K562 (cell line): ENCODE measurements around the gene TSC22D3. TPM values are rescaled to one million over a fixed set of nuclear protein-coding genes. Genes with fewer than 3 reads are reported as not detected.

ENCODE experiments used
- ATF2 ChIP-seq: sonication (generic); formaldehyde crosslinking; IDR thresholded peaks from 2 replicates; pipeline ENCODE4 v1.8.1; 2022; ENCODE audit warnings: missing genetic modification reagents
- BHLHE40 ChIP-seq: IDR thresholded peaks from 2 replicates; pipeline ENCODE4 v1.6.1; 2011; ENCODE audit warnings: low read length, improper control_type of control experiment
- CBX2 ChIP-seq: fragments of 200-600 bp; sonication (generic); IDR thresholded peaks from one replicate; pipeline ENCODE4 v1.6.1; 2012; ENCODE audit warnings: mild to moderate bottlenecking, low read length, inconsistent platforms; ENCODE audit not compliant: insufficient read depth, poor library complexity, severe bottlenecking
- CGGBP1 ChIP-seq: fragments of 250-450 bp; sonication (Bioruptor Pico); IDR thresholded peaks from 2 replicates; pipeline ENCODE4 v1.9.0; 2021; ENCODE audit warnings: mild to moderate bottlenecking
- CTBP1 ChIP-seq: fragments of 450-650 bp; IDR thresholded peaks from 2 replicates; pipeline ENCODE4 v1.6.1; 2016; ENCODE audit warnings: borderline replicate concordance
- GABPB1 ChIP-seq: sonication (generic); formaldehyde crosslinking; IDR thresholded peaks from 2 replicates; pipeline ENCODE4 v1.8.0; 2022; ENCODE audit warnings: mild to moderate bottlenecking, missing genetic modification reagents
- IFI16 ChIP-seq: fragments of 250-450 bp; sonication (Bioruptor Pico); IDR thresholded peaks from 2 replicates; pipeline ENCODE4 v2.1.2; 2022; ENCODE audit warnings: mild to moderate bottlenecking, inconsistent platforms
- IRF2 ChIP-seq: sonication (generic); formaldehyde crosslinking; IDR thresholded peaks from 2 replicates; pipeline ENCODE4 v1.8.1; 2022; ENCODE audit warnings: mild to moderate bottlenecking, missing genetic modification reagents
- MCM3 ChIP-seq: fragments of 450-650 bp; IDR thresholded peaks from 2 replicates; pipeline ENCODE4 v1.6.1; 2016
- NBN ChIP-seq: fragments of 450-650 bp; IDR thresholded peaks from 2 replicates; pipeline ENCODE4 v1.6.1; 2016; ENCODE audit warnings: low read depth, mild to moderate bottlenecking
- NFYB ChIP-seq: IDR thresholded peaks from 2 replicates; pipeline ENCODE4 v1.6.1; 2011; ENCODE audit warnings: mild to moderate bottlenecking, moderate library complexity; ENCODE audit not compliant: insufficient read length; ENCODE audit errors: extremely low read depth
- NR2C1 ChIP-seq, 2 experiments: fragments of 450-650 bp; IDR thresholded peaks; 2 replicates each; pipeline ENCODE4 v1.6.1; 2017; ENCODE audit warnings: mild to moderate bottlenecking in 2 of 2, antibody characterized with exemption in 1 of 2, inconsistent platforms in 1 of 2, missing compliant biosample characterization in 1 of 2, missing genetic modification characterization in 1 of 2
- PHB2 ChIP-seq: fragments of 450-650 bp; IDR thresholded peaks from 2 replicates; pipeline ENCODE4 v1.6.1; 2017; ENCODE audit warnings: low read depth
- POLR2G ChIP-seq: fragments of 200-400 bp; formaldehyde crosslinking; IDR thresholded peaks from 2 replicates; pipeline ENCODE4 v1.6.1; 2017; ENCODE audit warnings: low read depth, mild to moderate bottlenecking, antibody characterized with exemption, low read length, moderate library complexity
- PYGO2 ChIP-seq: fragments of 450-650 bp; IDR thresholded peaks from 2 replicates; pipeline ENCODE4 v1.6.1; 2016; ENCODE audit warnings: mild to moderate bottlenecking, missing genetic modification characterization, moderate library complexity, missing compliant biosample characterization
- RBBP5 ChIP-seq: fragments of 200-600 bp; sonication (generic); IDR thresholded peaks from 2 replicates; pipeline ENCODE4 v1.6.1; 2012; ENCODE audit warnings: borderline replicate concordance, mild to moderate bottlenecking, low read length, control low read depth, inconsistent platforms; ENCODE audit not compliant: insufficient read depth, poor library complexity, severe bottlenecking
- SMARCE1 ChIP-seq: fragments of 450-650 bp; IDR thresholded peaks from 2 replicates; pipeline ENCODE4 v1.7.1; 2016; ENCODE audit warnings: mild to moderate bottlenecking
- ZNF124 ChIP-seq: sonication (generic); formaldehyde crosslinking; IDR thresholded peaks from 2 replicates; pipeline ENCODE4 v1.8.1; 2022; ENCODE audit warnings: missing genetic modification reagents
- ZNF239 ChIP-seq: fragments of 250-450 bp; sonication (Bioruptor Pico); IDR thresholded peaks from 2 replicates; pipeline ENCODE4 v1.4.0; 2020; ENCODE audit warnings: mild to moderate bottlenecking
- ZNF512 ChIP-seq: IDR thresholded peaks from 2 replicates; pipeline ENCODE4 v1.6.1; 2016; ENCODE audit warnings: missing genetic modification characterization, missing compliant biosample characterization
- ZNF644 ChIP-seq: fragments of 200-800 bp; sonication (Bioruptor generic); IDR thresholded peaks from 2 replicates; pipeline ENCODE4 v1.6.1; 2016; ENCODE audit warnings: low read depth, missing genetic modification characterization, missing compliant biosample characterization
- polyA plus RNA-seq, 8 experiments: library from polyadenylated mRNA; depleted of rRNA in 4 of 8; stranded (reverse) in 5 of 8; unstranded in 3 of 8; fragments of >200 nt; fragmentation: Nextera tagmentation in 2 of 8; fragmentation: Illumina TruSeq in 1 of 8; extraction: Ambion mirVana in 2 of 8; extraction: Trizol in 1 of 8; gene quantifications; 2 replicates each; pipeline versions ENCODE4 v1.2.1 to v1.2.3, GENCODE V29; 2011 to 2014; ENCODE audit warnings: inconsistent platforms in 1 of 8, missing spikeins in 1 of 8
- total RNA-seq, 7 experiments: library from RNA; depleted of rRNA in 6 of 7; stranded (reverse); fragments of >200 nt in 6 of 7; fragmentation: Illumina TruSeq in 2 of 7; extraction: Trizol in 2 of 7; gene quantifications; 2 replicates each; pipeline versions ENCODE4 v1.2.1 to v1.2.3, GENCODE V29; 2011 to 2021; ENCODE audit warnings: low replicate concordance in 1 of 7
- TF ChIP-seq, protein P1 (sequence below), 2 experiments: fragments of 450-650 bp in 1 of 2; IDR thresholded peaks; 2 replicates each; pipeline ENCODE4 v1.6.1; 2011 to 2017; ENCODE audit warnings: low read depth in 2 of 2, antibody characterized with exemption in 1 of 2, borderline replicate concordance in 1 of 2, low read length in 1 of 2, mild to moderate bottlenecking in 1 of 2, mixed read lengths in 1 of 2; ENCODE audit not compliant: control insufficient read depth in 1 of 2

The TSC22D3 gene
- total and polyA plus RNA-seq, 9 of the 15 experiments (the other 6 are each of a cell fraction or from before 2014, with no cell fraction given): 0.48 to 3.0 (median 0.87) TPM

DNA sequence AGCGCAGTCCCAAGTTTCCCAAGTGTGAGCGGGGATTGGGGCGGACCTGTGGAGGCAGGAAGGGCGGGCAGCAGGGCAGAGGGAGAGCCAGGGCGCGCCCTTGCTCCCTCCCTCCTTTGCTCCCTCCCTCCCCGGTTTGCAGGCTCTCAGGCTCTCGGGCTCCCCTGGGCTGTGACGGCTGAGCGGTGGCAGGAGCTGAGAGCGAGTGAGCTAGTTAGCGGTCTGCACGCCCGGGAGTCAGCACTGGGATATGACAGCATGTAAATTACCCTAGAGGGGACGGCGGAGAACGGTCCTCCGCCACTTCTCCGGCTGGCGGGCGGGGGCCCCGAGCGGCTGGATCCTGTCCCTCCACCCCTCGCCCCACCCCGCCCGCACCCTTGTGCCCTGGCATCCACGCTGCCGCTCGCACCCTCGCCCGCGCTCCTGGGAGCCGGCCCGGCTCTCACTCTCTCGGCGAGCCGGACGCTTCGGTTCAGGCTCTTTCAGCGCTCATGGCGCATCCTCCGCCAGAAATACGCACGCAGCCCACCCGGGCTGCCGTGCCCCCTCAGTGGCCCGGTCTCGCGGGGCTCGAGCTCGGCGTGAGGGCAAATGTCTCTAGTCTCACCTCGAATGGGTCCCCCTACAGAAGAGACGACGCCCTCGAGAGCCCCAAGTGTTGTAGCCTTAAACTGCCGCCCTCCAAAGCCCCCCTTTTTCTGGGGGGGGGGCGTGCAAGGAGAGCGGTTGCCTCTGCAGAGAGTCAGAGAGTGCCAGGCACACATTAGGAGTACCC is at the start of gene TSC22D3 (continued):
- TF ChIP-seq CGGBP1 (CRISPR knock-in tag): no peak
- no peak for TF ChIP-seq IFI16
- TF ChIP-seq POLR2G: peak; percentile 60; the same call in 1 of the 2 replicates
- no peak for TF ChIP-seq PYGO2 (tag)
- TF ChIP-seq MCM3: no peak
- no peak for TF ChIP-seq NR2C1 (IDR thresholded peaks at IDR 0.05)
- TF ChIP-seq NR2C1 (tag; IDR thresholded peaks at IDR 0.05): no peak
- TF ChIP-seq BHLHE40: peak; percentile 8; the same call in 1 of the 2 replicates
- TF ChIP-seq SMARCE1: no peak
- TF ChIP-seq NFYB: no peak
- TF ChIP-seq CTBP1: peak; percentile 62
- TF ChIP-seq NBN: no peak
- TF ChIP-seq, protein P1, sequence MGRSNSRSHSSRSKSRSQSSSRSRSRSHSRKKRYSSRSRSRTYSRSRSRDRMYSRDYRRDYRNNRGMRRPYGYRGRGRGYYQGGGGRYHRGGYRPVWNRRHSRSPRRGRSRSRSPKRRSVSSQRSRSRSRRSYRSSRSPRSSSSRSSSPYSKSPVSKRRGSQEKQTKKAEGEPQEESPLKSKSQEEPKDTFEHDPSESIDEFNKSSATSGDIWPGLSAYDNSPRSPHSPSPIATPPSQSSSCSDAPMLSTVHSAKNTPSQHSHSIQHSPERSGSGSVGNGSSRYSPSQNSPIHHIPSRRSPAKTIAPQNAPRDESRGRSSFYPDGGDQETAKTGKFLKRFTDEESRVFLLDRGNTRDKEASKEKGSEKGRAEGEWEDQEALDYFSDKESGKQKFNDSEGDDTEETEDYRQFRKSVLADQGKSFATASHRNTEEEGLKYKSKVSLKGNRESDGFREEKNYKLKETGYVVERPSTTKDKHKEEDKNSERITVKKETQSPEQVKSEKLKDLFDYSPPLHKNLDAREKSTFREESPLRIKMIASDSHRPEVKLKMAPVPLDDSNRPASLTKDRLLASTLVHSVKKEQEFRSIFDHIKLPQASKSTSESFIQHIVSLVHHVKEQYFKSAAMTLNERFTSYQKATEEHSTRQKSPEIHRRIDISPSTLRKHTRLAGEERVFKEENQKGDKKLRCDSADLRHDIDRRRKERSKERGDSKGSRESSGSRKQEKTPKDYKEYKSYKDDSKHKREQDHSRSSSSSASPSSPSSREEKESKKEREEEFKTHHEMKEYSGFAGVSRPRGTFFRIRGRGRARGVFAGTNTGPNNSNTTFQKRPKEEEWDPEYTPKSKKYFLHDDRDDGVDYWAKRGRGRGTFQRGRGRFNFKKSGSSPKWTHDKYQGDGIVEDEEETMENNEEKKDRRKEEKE (IDR thresholded peaks at IDR 0.05; ENCODE audit: borderline replicate concordance in 1 of 2, control insufficient read depth in 1 of 2, low read depth in 2 of 2, low read length in 1 of 2): no peak
- no peak for TF ChIP-seq PHB2
- TF ChIP-seq ZNF239 (CRISPR knock-in tag): no peak
- TF ChIP-seq CBX2: no peak
- TF ChIP-seq GABPB1 (CRISPR knock-in tag): 0 out of 2 replicates have a peak, but pooled peaks have one; percentile 16
- TF ChIP-seq RBBP5: no peak
- TF ChIP-seq ZNF644: no peak
- TF ChIP-seq ZNF124 (CRISPR knock-in tag): no peak
- TF ChIP-seq ZNF512 (tag): no peak
- no peak for TF ChIP-seq ATF2 (CRISPR knock-in tag)
- TF ChIP-seq IRF2 (CRISPR knock-in tag): no peak
